Stomach (tissue), 4 donors: Measurements from ENCODE around the gene CTIF.

Experiments used
- EP300 ChIP-seq: sonication (generic); formaldehyde crosslinking; IDR thresholded peaks from one replicate; pipeline ENCODE4 v1.6.1; 2017; ENCODE audit warnings: antibody characterized with exemption
- POLR2AphosphoS5 ChIP-seq, 3 donors: sonication (generic); formaldehyde crosslinking; IDR thresholded peaks; one replicate each; pipeline ENCODE4 v1.6.1; 2016; ENCODE audit warnings: antibody characterized with exemption in 3 of 3

DNA sequence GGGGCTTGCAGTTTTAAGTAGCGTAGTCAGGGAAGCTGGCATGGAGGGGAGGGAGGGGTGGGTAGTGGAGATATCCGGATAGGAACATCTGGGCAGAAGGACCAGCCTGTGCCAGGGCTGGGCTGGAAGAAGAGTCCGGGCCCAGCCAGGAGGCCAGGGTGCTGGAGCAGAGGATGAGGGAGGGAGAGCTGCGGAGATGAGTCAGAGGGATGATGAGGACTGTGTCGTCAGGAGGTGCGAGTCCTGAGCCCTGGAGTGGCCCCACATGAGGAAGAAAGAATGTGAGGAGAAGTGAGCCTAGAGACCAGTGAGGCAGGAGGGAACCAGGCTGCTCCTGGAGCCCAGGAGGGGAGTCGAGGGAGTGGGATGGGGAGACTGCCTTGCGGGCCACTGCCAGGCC, 82.4 kb downstream of the CTIF start:
- TF ChIP-seq POLR2AphosphoS5 (IDR thresholded peaks at IDR 0.05) = no peak
- TF ChIP-seq EP300 = no peak
